Measurements from ENCODE around the gene SIGLEC5. TPM values are rescaled to one million over a fixed set of nuclear protein-coding genes. Genes with fewer than 3 reads are reported as not detected.
"Not testable (repeated sequence)": the region's sequence is repeated elsewhere in the genome, so short reads cannot be mapped to it uniquely, and the experiment has no call there.

Gene SIGLEC5
- total RNA-seq, 2 donors from 2014 or later: 0.37 TPM; not detected in 1

- H3K27me3 Mint-ChIP-seq: peaks cover 57% of the 10 kb centered on the region
- H3K27ac Mint-ChIP-seq: not testable (repeated sequence)
Observed at GRCh38 chr19:51646730-51647129, 16.5 kb upstream of the SIGLEC5 start, which contains the start of gene SIGLEC14. SIGLEC14 (minus strand) TSS chr19:51646825; CDS start chr19:51646759, 66 bp downstream.

GRCh38 chr19:51644636-51645271 lies 14.6 kb upstream of the SIGLEC5 start:
- no peaks in the 10 kb centered on the region for H3K9me3 ChIP-seq (ENCODE audit: control insufficient read depth, low read length, poor library complexity, severe bottlenecking)
- H3K27me3 Mint-ChIP-seq: peaks cover 54% of the 10 kb centered on the region
- H3K4me1 Mint-ChIP-seq: peaks cover 9% of the 10 kb centered on the region
- no peak for DNase-seq
- H3K27ac Mint-ChIP-seq: no peak overlapping the region
- H3K4me3 Mint-ChIP-seq: peak overlapping the region; percentile 63
- peaks cover 6% of the 10 kb centered on the region for H3K36me3 Mint-ChIP-seq (ENCODE audit: low read depth)
- ATAC-seq: no peak

More at GRCh38 chr19:51646730-51647129, 16.5 kb upstream of the SIGLEC5 start, which contains the start of gene SIGLEC14:
- ATAC-seq: peak; percentile 54
- not testable (repeated sequence) for H3K9me3 ChIP-seq (ENCODE audit: control insufficient read depth, low read length, poor library complexity, severe bottlenecking); H3K4me1 Mint-ChIP-seq; H3K36me3 Mint-ChIP-seq (ENCODE audit: low read depth); DNase-seq
- peak within 1 kb of the TSS; percentile 19 for H3K4me3 Mint-ChIP-seq

GRCh38 chr19:51641648-51642047 lies 11.4 kb upstream of the SIGLEC5 start:
- no peak overlapping the region for H3K4me3 Mint-ChIP-seq
- H3K4me1 Mint-ChIP-seq: peaks cover 9% of the 10 kb centered on the region
- no peaks in the 10 kb centered on the region for H3K9me3 ChIP-seq (ENCODE audit: control insufficient read depth, low read length, poor library complexity, severe bottlenecking)
- H3K36me3 Mint-ChIP-seq (ENCODE audit: low read depth): peaks cover 6% of the 10 kb centered on the region
- ATAC-seq (no peak), DNase-seq (no peak)
- no peak overlapping the region for H3K27ac Mint-ChIP-seq
- peaks cover 57% of the 10 kb centered on the region for H3K27me3 Mint-ChIP-seq

GRCh38 chr19:51640386-51640785 lies 10.2 kb upstream of the SIGLEC5 start:
- ATAC-seq: no peak
- Mint-ChIP-seq H3K36me3 (ENCODE audit: low read depth) (peaks cover 6% of the 10 kb centered on the region), H3K27ac (no peak overlapping the region), H3K27me3 (peaks cover 56% of the 10 kb centered on the region), H3K4me1 (peaks cover 9% of the 10 kb centered on the region), H3K4me3 (no peak overlapping the region)
- no peak for DNase-seq
- no peaks in the 10 kb centered on the region for H3K9me3 ChIP-seq (ENCODE audit: control insufficient read depth, low read length, poor library complexity, severe bottlenecking)

GRCh38 chr19:51639916-51640315 lies 9.7 kb upstream of the SIGLEC5 start:
- Mint-ChIP-seq H3K36me3 (ENCODE audit: low read depth) (peaks cover 6% of the 10 kb centered on the region), H3K27ac (no peak overlapping the region), H3K4me1 (peaks cover 9% of the 10 kb centered on the region), H3K27me3 (peaks cover 51% of the 10 kb centered on the region), H3K4me3 (no peak overlapping the region)
- ATAC-seq: no peak
- H3K9me3 ChIP-seq (ENCODE audit: control insufficient read depth, low read length, poor library complexity, severe bottlenecking): no peaks in the 10 kb centered on the region
- no peak for DNase-seq

GRCh38 chr19:51637362-51637978 lies 7.3 kb upstream of the SIGLEC5 start:
- H3K36me3 Mint-ChIP-seq (ENCODE audit: low read depth): no peaks in the 10 kb centered on the region
- H3K4me1 Mint-ChIP-seq: peaks cover 2% of the 10 kb centered on the region
- H3K27ac Mint-ChIP-seq: no peak overlapping the region
- H3K27me3 Mint-ChIP-seq: peaks cover 38% of the 10 kb centered on the region
- no peak for DNase-seq
- no peaks in the 10 kb centered on the region for H3K9me3 ChIP-seq (ENCODE audit: control insufficient read depth, low read length, poor library complexity, severe bottlenecking)
- no peak for ATAC-seq
- no peak overlapping the region for H3K4me3 Mint-ChIP-seq

GRCh38 chr19:51632126-51632525 lies 1.9 kb upstream of the SIGLEC5 start:
- H3K4me1 Mint-ChIP-seq: no peaks in the 10 kb centered on the region
- H3K9me3 ChIP-seq (ENCODE audit: control insufficient read depth, low read length, poor library complexity, severe bottlenecking): no peaks in the 10 kb centered on the region
- H3K27me3 Mint-ChIP-seq: peaks cover 26% of the 10 kb centered on the region
- ATAC-seq (no peak), DNase-seq (no peak)
- no peak overlapping the region for H3K27ac Mint-ChIP-seq
- H3K36me3 Mint-ChIP-seq (ENCODE audit: low read depth): peaks cover 2% of the 10 kb centered on the region
- no peak overlapping the region for H3K4me3 Mint-ChIP-seq

- no peak overlapping the region for H3K4me3 Mint-ChIP-seq
- H3K27me3 Mint-ChIP-seq: peaks cover 52% of the 10 kb centered on the region
- H3K4me1 Mint-ChIP-seq: no peaks in the 10 kb centered on the region
- ATAC-seq: no peak
- peaks cover 6% of the 10 kb centered on the region for H3K36me3 Mint-ChIP-seq (ENCODE audit: low read depth)
- H3K9me3 ChIP-seq (ENCODE audit: control insufficient read depth, low read length, poor library complexity, severe bottlenecking): no peaks in the 10 kb centered on the region
- no peak for DNase-seq
- no peak overlapping the region for H3K27ac Mint-ChIP-seq
Observed at GRCh38 chr19:51628153-51628939, 1.9 kb downstream of the SIGLEC5 start.

- DNase-seq (no peak), ATAC-seq (no peak)
- no peaks in the 10 kb centered on the region for H3K4me1 Mint-ChIP-seq
- no peak overlapping the region for H3K27ac Mint-ChIP-seq
- H3K36me3 Mint-ChIP-seq (ENCODE audit: low read depth): peaks cover 7% of the 10 kb centered on the region
- H3K27me3 Mint-ChIP-seq: peaks cover 51% of the 10 kb centered on the region
- peak overlapping the region; percentile 28 for H3K4me3 Mint-ChIP-seq
- no peaks in the 10 kb centered on the region for H3K9me3 ChIP-seq (ENCODE audit: control insufficient read depth, low read length, poor library complexity, severe bottlenecking)
Observed at GRCh38 chr19:51627491-51628138, 2.6 kb downstream of the SIGLEC5 start.

GRCh38 chr19:51626675-51627074 lies 3.5 kb downstream of the SIGLEC5 start:
- DNase-seq: no peak
- peaks cover 7% of the 10 kb centered on the region for H3K36me3 Mint-ChIP-seq (ENCODE audit: low read depth)
- H3K9me3 ChIP-seq (ENCODE audit: control insufficient read depth, low read length, poor library complexity, severe bottlenecking): no peaks in the 10 kb centered on the region
- H3K4me3 Mint-ChIP-seq: no peak overlapping the region
- ATAC-seq: no peak
- H3K4me1 Mint-ChIP-seq: no peaks in the 10 kb centered on the region
- peaks cover 44% of the 10 kb centered on the region for H3K27me3 Mint-ChIP-seq
- no peak overlapping the region for H3K27ac Mint-ChIP-seq

- no peak for ATAC-seq
- no peak overlapping the region for H3K27ac Mint-ChIP-seq
- DNase-seq: no peak
Observed at GRCh38 chr19:51621178-51621577, 9.0 kb downstream of the SIGLEC5 start.

GRCh38 chr19:51615991-51616390 lies 14.2 kb downstream of the SIGLEC5 start:
- H3K4me3 Mint-ChIP-seq: no peak overlapping the region
- H3K27ac Mint-ChIP-seq: no peak overlapping the region
- peaks cover 7% of the 10 kb centered on the region for H3K36me3 Mint-ChIP-seq (ENCODE audit: low read depth)
- H3K27me3 Mint-ChIP-seq: peaks cover 45% of the 10 kb centered on the region
- peaks cover 5% of the 10 kb centered on the region for H3K4me1 Mint-ChIP-seq
- no peak for ATAC-seq
- DNase-seq: no peak
- no peaks in the 10 kb centered on the region for H3K9me3 ChIP-seq (ENCODE audit: control insufficient read depth, low read length, poor library complexity, severe bottlenecking)

More at GRCh38 chr19:51621178-51621577, 9.0 kb downstream of the SIGLEC5 start:
- H3K4me1 Mint-ChIP-seq: peaks cover 5% of the 10 kb centered on the region
- H3K9me3 ChIP-seq (ENCODE audit: control insufficient read depth, low read length, poor library complexity, severe bottlenecking): no peaks in the 10 kb centered on the region
- H3K4me3 Mint-ChIP-seq: no peak overlapping the region
- peaks cover 34% of the 10 kb centered on the region for H3K27me3 Mint-ChIP-seq
- peaks cover 8% of the 10 kb centered on the region for H3K36me3 Mint-ChIP-seq (ENCODE audit: low read depth)

GRCh38 chr19:51614789-51615188 lies 15.4 kb downstream of the SIGLEC5 start:
- ATAC-seq: no peak
- peaks cover 2% of the 10 kb centered on the region for H3K4me1 Mint-ChIP-seq
- no peaks in the 10 kb centered on the region for H3K9me3 ChIP-seq (ENCODE audit: control insufficient read depth, low read length, poor library complexity, severe bottlenecking)
- H3K27ac Mint-ChIP-seq: no peak overlapping the region
- H3K4me3 Mint-ChIP-seq: no peak overlapping the region
- no peak for DNase-seq
- peaks cover 45% of the 10 kb centered on the region for H3K27me3 Mint-ChIP-seq
- peaks cover 7% of the 10 kb centered on the region for H3K36me3 Mint-ChIP-seq (ENCODE audit: low read depth)
